Cerebellar cortex (tissue), 1 donor: ENCODE data around the gene ZNF595.
"Not testable (repeated sequence)": the region's sequence is repeated elsewhere in the genome, so short reads cannot be mapped to it uniquely, and the experiment has no call there.

Experiments used
- DNase-seq: peaks from one replicate; pipeline ENCODE4 v3.0.0-alpha.2; 2015; ENCODE audit warnings: low spot score

Gene ZNF595

GRCh38 chr4:86559-87324, 33.6 kb downstream of the ZNF595 start:
- DNase-seq = not testable (repeated sequence)

- DNase-seq = no peak
Measured at GRCh38 chr4:98386-98785, 45.3 kb downstream of the ZNF595 start.

DNA sequence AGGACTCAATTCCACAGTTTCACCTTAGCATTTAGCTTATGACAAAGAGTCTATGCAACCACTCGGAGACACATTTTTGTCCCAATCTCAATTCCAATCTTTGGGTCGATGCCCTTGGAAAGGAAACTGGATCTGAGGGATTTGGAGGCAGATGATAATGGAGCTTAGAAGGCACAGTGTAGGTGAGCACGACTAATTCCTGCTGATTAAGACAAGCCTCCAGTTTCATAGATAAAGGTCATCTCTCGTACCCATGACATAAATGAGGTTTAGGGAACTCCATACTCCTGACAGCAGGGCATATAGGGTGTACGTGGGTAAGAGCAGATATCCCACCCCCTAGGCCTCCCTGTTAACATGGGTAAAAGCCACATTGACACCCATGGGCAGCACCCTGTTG, 46.7 kb downstream of the ZNF595 start:
- DNase-seq = peak; percentile 5

GRCh38 chr4:107083-107443, 53.9 kb downstream of the ZNF595 start:
- no peak for DNase-seq

DNA sequence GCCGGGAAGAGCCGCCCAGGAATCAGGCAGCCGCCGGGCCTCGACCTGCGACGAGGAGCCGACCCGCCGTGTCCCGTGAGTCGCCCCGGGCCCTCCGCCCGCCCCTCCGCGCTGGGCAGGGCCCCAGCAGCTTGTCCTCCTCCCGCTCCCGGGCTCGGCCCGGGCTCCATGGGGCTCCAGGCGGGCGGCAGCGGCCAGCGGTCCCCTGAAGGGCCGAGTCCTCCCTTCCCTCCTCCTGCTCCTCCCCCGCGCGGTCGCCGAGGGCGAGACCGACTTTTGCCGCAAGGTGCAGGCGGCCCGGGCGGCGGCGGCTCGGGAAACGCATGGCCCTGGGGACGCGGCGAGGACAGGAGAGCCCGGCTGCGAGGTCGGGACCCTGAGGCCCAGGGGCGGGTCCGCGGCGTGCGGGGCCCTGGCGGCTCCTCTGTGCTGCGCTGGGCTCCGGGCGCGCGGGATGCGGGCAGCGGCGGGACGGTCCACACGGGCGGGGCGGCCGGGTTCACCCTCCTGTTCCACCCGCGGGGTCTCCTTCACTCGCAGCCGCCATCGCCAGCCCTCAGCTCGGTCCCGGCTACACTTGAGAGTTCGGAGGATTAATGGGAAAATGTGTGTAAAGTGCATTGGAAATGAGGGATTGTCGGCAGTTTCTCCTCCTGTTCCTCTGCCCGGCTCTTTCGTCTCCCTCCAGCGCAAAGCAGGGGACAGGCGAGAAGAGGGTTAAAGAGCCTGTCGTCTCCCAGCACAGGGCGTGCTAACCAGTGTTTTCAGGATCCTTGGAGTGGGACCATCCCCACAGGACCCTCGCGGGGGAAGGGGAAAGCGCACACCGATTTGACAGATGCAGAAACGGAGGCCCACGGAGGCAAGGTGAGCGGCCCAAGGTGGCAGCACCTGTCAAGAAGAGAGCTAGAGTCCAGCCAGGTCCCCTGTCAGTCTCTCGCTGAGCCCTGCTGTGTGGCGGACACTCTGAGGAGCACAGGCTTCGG, 54.6 kb downstream of the ZNF595 start:
- DNase-seq = no peak

DNA sequence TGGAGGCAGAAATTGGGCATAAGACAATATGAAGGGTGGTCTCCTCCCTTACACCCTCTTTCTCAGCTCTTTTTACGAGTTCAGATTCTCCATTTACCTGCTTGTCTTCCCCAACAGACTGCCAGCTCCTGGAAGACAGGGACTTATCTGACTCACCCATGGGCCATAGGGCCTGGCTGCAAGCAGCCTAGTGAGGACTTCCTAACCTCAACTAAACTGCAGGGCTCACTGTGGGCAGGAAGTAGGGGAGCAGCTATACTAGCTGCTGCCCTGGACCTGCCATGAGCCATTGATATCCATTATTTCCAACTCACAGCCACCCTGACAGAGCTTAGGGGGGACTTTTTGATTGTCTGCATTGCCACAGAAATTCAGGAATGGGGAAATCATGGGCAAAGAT, 59.6 kb downstream of the ZNF595 start:
- DNase-seq = no peak

DNA sequence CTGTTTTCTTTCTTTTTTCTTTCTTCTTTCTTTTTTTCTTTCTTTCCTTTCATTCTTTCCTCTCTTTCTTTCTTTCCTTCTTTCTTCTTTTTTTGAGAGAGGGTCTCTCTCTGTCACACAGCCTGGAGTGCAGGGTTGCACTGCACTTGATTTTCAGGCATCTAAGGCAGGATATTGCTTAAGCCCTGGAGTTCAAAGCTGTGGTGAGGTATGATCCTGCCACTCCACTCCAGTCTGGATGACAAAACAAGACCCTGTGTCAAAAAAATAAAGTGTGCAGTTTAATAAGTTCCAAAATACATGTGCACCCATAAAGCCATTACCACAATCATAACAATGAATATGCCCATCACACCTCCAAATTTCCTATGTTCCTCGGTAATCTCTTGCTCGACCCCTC, 60.6 kb downstream of the ZNF595 start:
- DNase-seq = no peak

DNA sequence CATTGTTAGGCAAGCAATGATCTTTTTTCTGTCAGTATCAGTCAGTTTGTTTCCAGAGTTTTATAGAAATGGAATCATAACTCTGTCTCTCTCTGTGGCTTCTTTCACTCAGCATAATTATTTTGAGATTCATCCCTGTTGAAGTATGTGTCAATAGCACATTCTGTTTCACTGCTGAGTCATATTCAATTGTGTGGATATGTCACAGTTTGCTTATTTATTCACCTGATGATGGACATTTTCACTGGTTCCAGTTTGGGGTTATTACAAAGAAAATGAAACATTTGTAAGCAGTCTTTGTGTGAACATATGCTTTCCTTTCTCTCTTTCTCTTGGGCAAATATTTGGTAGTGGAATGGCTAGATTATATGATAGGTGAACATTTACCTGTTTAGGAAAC, 61.0 kb downstream of the ZNF595 start:
- DNase-seq = no peak

GRCh38 chr4:116499-116898, 63.4 kb downstream of the ZNF595 start:
- no peak for DNase-seq

DNA sequence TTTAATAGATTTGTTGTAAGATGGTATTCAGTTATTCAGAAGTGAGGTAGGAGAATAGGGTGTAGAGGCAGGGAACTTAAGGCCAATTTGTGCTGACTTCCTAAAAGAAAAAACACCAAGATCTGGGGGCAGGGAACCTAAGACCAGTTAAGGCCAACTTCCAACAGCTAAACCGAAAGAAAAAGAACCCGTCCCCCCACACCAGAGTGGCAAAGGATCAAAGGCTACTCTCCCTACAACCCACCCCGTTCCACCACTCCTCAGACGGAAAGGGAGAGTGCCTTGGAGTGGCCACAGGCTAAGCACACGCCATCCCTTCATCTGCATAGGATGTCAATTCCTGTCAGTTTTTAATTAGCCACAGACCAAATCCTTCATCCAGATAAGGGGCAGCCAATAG, 67.5 kb downstream of the ZNF595 start:
- no peak for DNase-seq

- no peak for DNase-seq
Measured at GRCh38 chr4:121408-122084, 68.4 kb downstream of the ZNF595 start.

DNA sequence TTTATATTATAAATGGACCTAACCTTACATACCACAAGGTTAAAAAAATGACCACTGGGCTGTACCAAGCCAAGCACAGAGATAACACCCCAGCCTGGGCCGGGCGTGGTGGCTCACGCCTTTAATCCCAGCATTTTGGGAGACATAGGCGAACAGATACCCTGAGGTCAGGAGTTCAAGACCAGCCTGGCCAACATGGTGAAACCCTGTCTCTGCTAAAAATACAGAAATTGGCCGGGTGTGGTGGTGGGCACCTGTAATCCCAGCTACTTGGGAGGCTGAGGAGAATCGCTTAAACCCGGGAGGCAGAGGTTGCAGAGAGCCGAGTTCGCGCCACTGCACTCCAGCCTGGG, 70.8 kb downstream of the ZNF595 start:
- not testable (repeated sequence) for DNase-seq

DNA sequence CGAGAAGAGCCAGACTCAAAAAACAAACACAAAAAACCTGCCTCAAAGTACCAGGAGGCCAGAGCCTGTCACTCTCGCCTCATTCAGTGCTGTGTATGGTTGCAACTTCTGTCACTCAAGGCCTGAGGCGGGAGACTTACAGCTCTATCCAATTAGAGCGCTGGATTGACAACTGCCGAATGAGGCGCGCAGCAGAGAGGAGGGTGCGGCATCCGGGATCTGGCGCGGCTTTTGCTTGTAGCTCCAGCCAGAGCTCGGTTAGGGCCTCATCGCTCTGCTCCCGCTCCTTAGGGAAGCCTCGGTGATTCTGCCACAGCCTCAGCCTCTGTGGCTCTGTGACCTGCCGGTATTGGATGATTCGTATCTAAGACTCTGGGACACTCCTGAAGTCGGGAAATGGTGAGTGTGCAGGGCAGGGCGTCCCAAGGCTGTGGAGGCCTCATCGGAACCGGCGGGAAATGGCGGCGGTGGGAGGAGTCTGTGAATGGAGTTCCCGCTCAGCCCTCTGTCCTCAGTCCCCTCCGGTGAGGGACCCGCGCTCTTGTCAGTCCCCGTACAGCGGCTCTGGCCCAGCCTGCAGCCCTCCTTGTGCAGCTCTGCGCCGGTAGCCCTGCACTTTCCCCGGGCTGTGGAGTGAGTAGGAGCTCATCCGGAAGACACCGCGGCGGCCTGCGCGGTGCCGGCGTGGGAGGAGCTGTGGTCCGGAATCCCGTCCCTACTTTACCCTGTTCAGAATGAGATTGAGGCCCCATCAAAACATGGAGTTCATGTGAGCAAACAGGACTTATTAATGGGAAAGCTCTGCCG, 71.4 kb downstream of the ZNF595 start, which contains the start of gene ZNF718:
TSS of gene ZNF718 (plus strand) at position 227 of the 807 bp plus-strand sequence. CDS start at position 397, 170 bp downstream.
- DNase-seq = peak; percentile 99

DNA sequence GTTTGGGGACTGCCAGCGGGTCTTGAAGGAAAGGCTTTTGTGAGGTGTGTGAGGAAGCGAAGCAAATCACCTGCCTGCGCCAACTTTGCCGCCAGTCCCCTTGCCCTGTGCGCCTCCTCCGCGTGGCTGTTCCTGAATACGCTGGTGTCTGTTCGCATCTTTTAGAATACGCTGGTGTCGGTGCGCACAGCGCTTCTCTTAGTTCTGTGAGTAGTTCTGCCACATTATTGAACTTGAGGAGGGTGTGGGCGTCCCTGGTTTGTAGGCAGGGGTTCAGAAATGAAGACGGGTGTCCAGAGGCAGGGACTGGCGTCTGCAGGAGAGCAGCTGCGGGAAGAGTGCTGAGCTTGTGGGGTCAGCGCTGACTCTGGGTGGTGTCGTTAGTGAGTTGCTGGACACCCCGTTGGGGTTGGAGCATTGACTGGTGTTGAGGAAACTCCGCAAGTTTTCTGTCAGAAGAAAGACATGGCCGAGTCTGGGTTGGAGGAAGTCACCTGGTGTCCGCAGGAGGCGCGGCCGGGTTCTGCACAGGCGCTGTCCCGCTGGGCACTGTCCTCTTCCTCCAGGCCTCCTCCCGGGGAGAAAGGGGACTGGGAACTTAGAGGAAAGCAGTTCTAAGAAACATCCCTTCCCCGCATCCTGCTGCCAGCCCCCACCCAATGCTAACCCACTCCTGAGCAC, 72.1 kb downstream of the ZNF595 start:
- peak; percentile 45 for DNase-seq

GRCh38 chr4:125833-126232, 72.7 kb downstream of the ZNF595 start:
- peak; percentile 11 for DNase-seq

DNA sequence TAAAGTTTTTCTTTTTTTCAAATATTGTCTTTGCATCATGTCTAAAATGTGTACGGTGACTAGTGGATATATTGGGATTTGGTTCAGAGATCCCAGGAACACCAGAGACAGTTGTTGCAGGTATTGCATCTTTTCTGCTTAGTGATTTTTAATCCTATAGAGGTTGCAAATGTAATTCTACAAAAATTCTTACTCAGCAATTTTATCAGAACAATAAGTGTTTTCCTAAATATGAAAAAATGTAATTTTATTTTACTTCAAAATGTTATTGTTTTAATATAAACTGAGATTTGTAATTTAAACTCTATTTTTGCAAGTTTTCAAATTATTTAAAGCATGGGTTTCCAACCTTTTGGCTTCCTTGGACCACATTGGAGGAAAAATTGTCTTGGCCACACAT, 79.4 kb downstream of the ZNF595 start:
- DNase-seq = no peak
